ENCODE results near the gene JPH2.

Gene JPH2

GRCh38 chr20:44118185-44119033 lies 68.6 kb downstream of the JPH2 start:
- Mint-ChIP-seq H3K27me3 (ENCODE audit: low read depth, poor library complexity) (peaks cover 3% of the 10 kb centered on the region), H3K36me3 (ENCODE audit: low read depth) (no peaks in the 10 kb centered on the region), H3K9me3 (no peaks in the 10 kb centered on the region), H3K4me1 (peaks cover 52% of the 10 kb centered on the region), H3K27ac (no peak overlapping the region), H3K4me3 (no peak overlapping the region)
- TF ChIP-seq CTCF (IDR thresholded peaks at IDR 0.05), result no peak
- no peak for DNase-seq

- Mint-ChIP-seq H3K4me1 (peaks cover 52% of the 10 kb centered on the region), H3K36me3 (ENCODE audit: low read depth) (no peaks in the 10 kb centered on the region), H3K27ac (no peak overlapping the region)
These were observed 69.4 kb downstream of the JPH2 start for GRCh38 chr20:44117296-44118184.

GRCh38 chr20:44115762-44116644 lies 71.0 kb downstream of the JPH2 start:
- H3K27me3 Mint-ChIP-seq (ENCODE audit: low read depth, poor library complexity), result peaks cover 2% of the 10 kb centered on the region
- no peak for TF ChIP-seq CTCF (IDR thresholded peaks at IDR 0.05)
- DNase-seq, result no peak
- peaks cover 52% of the 10 kb centered on the region for H3K4me1 Mint-ChIP-seq
- no peak overlapping the region for H3K27ac Mint-ChIP-seq
- H3K4me3 Mint-ChIP-seq, result no peak overlapping the region
- no peaks in the 10 kb centered on the region for H3K36me3 Mint-ChIP-seq (ENCODE audit: low read depth)
- H3K9me3 Mint-ChIP-seq, result no peaks in the 10 kb centered on the region

More at GRCh38 chr20:44117296-44118184, 69.4 kb downstream of the JPH2 start:
- DNase-seq, result no peak
- no peak overlapping the region for H3K4me3 Mint-ChIP-seq
- peaks cover 3% of the 10 kb centered on the region for H3K27me3 Mint-ChIP-seq (ENCODE audit: low read depth, poor library complexity)
- no peaks in the 10 kb centered on the region for H3K9me3 Mint-ChIP-seq
- TF ChIP-seq CTCF (IDR thresholded peaks at IDR 0.05), result no peak

GRCh38 chr20:44115181-44115580 lies 71.8 kb downstream of the JPH2 start:
- H3K4me1 Mint-ChIP-seq, result peaks cover 49% of the 10 kb centered on the region
- H3K27me3 Mint-ChIP-seq (ENCODE audit: low read depth, poor library complexity), result no peaks in the 10 kb centered on the region
- no peak for TF ChIP-seq CTCF (IDR thresholded peaks at IDR 0.05)
- H3K9me3 Mint-ChIP-seq, result no peaks in the 10 kb centered on the region
- no peaks in the 10 kb centered on the region for H3K36me3 Mint-ChIP-seq (ENCODE audit: low read depth)
- DNase-seq, result no peak
- no peak overlapping the region for H3K4me3 Mint-ChIP-seq
- H3K27ac Mint-ChIP-seq, result no peak overlapping the region

GRCh38 chr20:44113618-44114376 lies 73.2 kb downstream of the JPH2 start:
- no peak for TF ChIP-seq CTCF (IDR thresholded peaks at IDR 0.05)
- peak overlapping the region; percentile 33 for H3K27ac Mint-ChIP-seq
- H3K4me1 Mint-ChIP-seq, result peaks cover 49% of the 10 kb centered on the region
- H3K9me3 Mint-ChIP-seq, result peaks cover 6% of the 10 kb centered on the region
- H3K36me3 Mint-ChIP-seq (ENCODE audit: low read depth), result no peaks in the 10 kb centered on the region
- H3K4me3 Mint-ChIP-seq, result peak overlapping the region; percentile 9
- peaks cover 3% of the 10 kb centered on the region for H3K27me3 Mint-ChIP-seq (ENCODE audit: low read depth, poor library complexity)
- no peak for DNase-seq

Measured in nephron progenitor cell (in vitro differentiated cells).